Right lobe of liver (tissue), 6 donors: ENCODE results near the gene MAP4. TPM values are rescaled to one million over a fixed set of nuclear protein-coding genes. Genes with fewer than 3 reads are reported as not detected.

Experiments used
- ATAC-seq, 4 donors: fragments of 200-7000 bp; cut with Tn5 transposase; one replicate each; pipeline ENCODE4 v1.9.1; 2020; ENCODE audit warnings: mild to moderate bottlenecking in 4 of 4, moderate library complexity in 4 of 4
- DNase-seq, 3 donors: peaks; one replicate each; pipeline ENCODE4 v3.0.0-alpha.2; 2020
- H3K27ac ChIP-seq, 3 donors: fragments of 200-600 bp; one replicate each; pipeline ENCODE4 v1.8.0; 2022
- H3K27me3 ChIP-seq, 2 donors: fragments of 200-600 bp; one replicate each; pipeline ENCODE4 v1.8.0; 2022
- H3K36me3 ChIP-seq, 4 donors: fragments of 200-600 bp; sonication (generic) in 1 of 4; one replicate each; pipeline versions ENCODE4 v1.5.1 to v1.8.0; 2017 to 2022; ENCODE audit warnings: control low read depth in 1 of 4
- H3K4me1 ChIP-seq, 4 donors: fragments of 200-600 bp; sonication (generic) in 1 of 4; one replicate each; pipeline versions ENCODE4 v1.5.1 to v1.8.0; 2017 to 2022; ENCODE audit warnings: control low read depth in 1 of 4
- H3K4me3 ChIP-seq, 3 donors: fragments of 200-600 bp; one replicate each; pipeline ENCODE4 v1.8.0; 2022
- H3K9me3 ChIP-seq, 4 donors: fragments of 200-600 bp; sonication (generic) in 1 of 4; one replicate each; pipeline versions ENCODE4 v1.5.1 to v1.8.0; 2017 to 2022; ENCODE audit warnings: control low read depth in 1 of 4
- CTCF ChIP-seq, 4 donors: fragments of 200-600 bp in 3 of 4; fragments of 450-650 bp in 1 of 4; IDR thresholded peaks; one replicate each; pipeline versions ENCODE4 v1.5.1 to v1.8.0; 2016 to 2022; ENCODE audit warnings: antibody characterized with exemption in 4 of 4, mild to moderate bottlenecking in 2 of 4
- POLR2A ChIP-seq: fragments of 450-650 bp; IDR thresholded peaks from one replicate; pipeline ENCODE4 v1.6.1; 2017; ENCODE audit warnings: antibody characterized with exemption, mild to moderate bottlenecking
- WGBS: methylation state at CpG from one replicate; pipeline ENCODE4 v1.1.6; 2018; ENCODE audit warnings: low coverage, low lambda C conversion rate; ENCODE audit not compliant: insufficient coverage; ENCODE audit errors: missing lambda C conversion rate; 5-methylcytosine and 5-hydroxymethylcytosine counted together
- intact Hi-C, 2 donors: fragments of 100-400 bp; cut with DNase I; formaldehyde crosslinking; loops; one replicate each; pipeline versions ENCODE4 v1.11.2 to v1.14.1; 2022
- total RNA-seq, 6 experiments: library from RNA; depleted of rRNA in 2 of 6; stranded (reverse); fragments of >200 nt in 2 of 6; fragmentation: NEBNext Ultra II Directional in 3 of 6; extraction: Animal tissue kit (Norgen Biotek cat#: 25700) in 3 of 6; gene quantifications; one replicate each; pipeline versions ENCODE4 v1.1.0 to v1.2.4, GENCODE V29; 2016 to 2023
- donor health status: DM: no; HTN: yes; CAD: no.
- donor health status: DM: no; HTN: no; CAD: no.
- donor health status: DM: no; HTN: no; CAD: no.
- donor health status: DM: no; HTN: yes; CAD: no.
- donor health status: DM: no; HTN: yes; CAD: no.

MAP4 gene
- total RNA-seq, 6 experiments from 2014 or later: 59.1 to 94.9 (median 66.2) TPM

GRCh38 chr3:47825590-47825989, 190.6 kb downstream of the MAP4 start:
- DNase-seq (no peak), ATAC-seq (no peak)
- Histone ChIP-seq H3K9me3 (no peaks in the 10 kb centered on the region), H3K4me1 (peaks cover 0 to 22% (median 6%) of the 10 kb centered on the region in 4 donors), H3K27ac (peak overlapping the region in 1 of 3 donors; percentile 68), H3K4me3 (peak overlapping the region; percentile 85 to 99 (median 89)), H3K27me3 (no peaks in the 10 kb centered on the region), H3K36me3 (peaks cover 5 to 37% (median 17%) of the 10 kb centered on the region in 4 donors)
- intact Hi-C loops: loop anchor here in 1 of 2 donors (10.0 kb wide), 1 partner anchor 329 kb away; no protein-coding TSS in a partner anchor
- TF ChIP-seq POLR2A: no peak
- TF ChIP-seq CTCF (IDR thresholded peaks at IDR 0.05): no peak
- 75% methylated on average over 1 of the region's 7 CpGs for WGBS

- Histone ChIP-seq H3K27ac (peak overlapping the region; percentile 49 to 68 (median 68)), H3K4me1 (peaks cover 0 to 22% (median 6%) of the 10 kb centered on the region in 4 donors), H3K9me3 (no peaks in the 10 kb centered on the region), H3K36me3 (peaks cover 3 to 29% (median 14%) of the 10 kb centered on the region in 4 donors), H3K4me3 (peak overlapping the region; percentile 85 to 99 (median 89)), H3K27me3 (no peaks in the 10 kb centered on the region)
- WGBS: 9% methylated on average over 15 of the region's 77 CpGs
- DNase-seq (peak; percentile 83 to 85 (median 84)), ATAC-seq (peak; percentile 98 to 100 (median 99))
- intact Hi-C loops: loop anchor here in 1 of 2 donors (10.0 kb wide), 1 partner anchor 330 kb away; no protein-coding TSS in a partner anchor
- peak; percentile 78 for TF ChIP-seq POLR2A
- peak; percentile 79 to 96 (median 91) for TF ChIP-seq CTCF (IDR thresholded peaks at IDR 0.05)
These were observed 191.4 kb downstream of the MAP4 start for GRCh38 chr3:47824541-47825473.

- DNase-seq (no peak), ATAC-seq (no peak)
- intact Hi-C loops: no loop called here
- Histone ChIP-seq H3K9me3 (no peaks in the 10 kb centered on the region), H3K4me3 (no peak overlapping the region), H3K27me3 (no peaks in the 10 kb centered on the region), H3K27ac (no peak overlapping the region), H3K36me3 (peaks cover 0 to 17% (median 0%) of the 10 kb centered on the region in 4 donors), H3K4me1 (no peaks in the 10 kb centered on the region)
- WGBS: 100% methylated on average over 4 of the region's 7 CpGs
- TF ChIP-seq POLR2A: no peak
- TF ChIP-seq CTCF (IDR thresholded peaks at IDR 0.05): no peak
These were observed 198.6 kb downstream of the MAP4 start for GRCh38 chr3:47817609-47818008.

- WGBS: 68% methylated on average over 7 of the region's 8 CpGs
- no peak for ATAC-seq
- H3K36me3 ChIP-seq: peaks cover 0 to 41% (median 4%) of the 10 kb centered on the region in 4 donors
These were observed 202.6 kb downstream of the MAP4 start for GRCh38 chr3:47813551-47814177.

More at GRCh38 chr3:47813551-47814177, 202.6 kb downstream of the MAP4 start:
- no peaks in the 10 kb centered on the region for H3K9me3 ChIP-seq
- no peak overlapping the region for H3K27ac ChIP-seq
- DNase-seq: no peak
- no peaks in the 10 kb centered on the region for H3K4me1 ChIP-seq
- TF ChIP-seq CTCF (IDR thresholded peaks at IDR 0.05): no peak
- no peak for TF ChIP-seq POLR2A
- intact Hi-C loops: no loop called here
- H3K27me3 ChIP-seq: no peaks in the 10 kb centered on the region
- no peak overlapping the region for H3K4me3 ChIP-seq
